HepG2 (cell line): ENCODE measurements around the gene PRKAG1. TPM values are rescaled to one million over a fixed set of nuclear protein-coding genes. Genes with fewer than 3 reads are reported as not detected.

ENCODE experiments used
- CBX1 ChIP-seq: IDR thresholded peaks from one replicate; pipeline ENCODE4 v1.6.1; 2016; ENCODE audit warnings: antibody characterized with exemption, low read depth
- E2F5 ChIP-seq: sonication (generic); formaldehyde crosslinking; conservative IDR thresholded peaks from 2 replicates; pipeline ENCODE4 v1.4.0; 2020; ENCODE audit warnings: missing genetic modification reagents
- ESRRA ChIP-seq: sonication (generic); formaldehyde crosslinking; IDR thresholded peaks from 2 replicates; pipeline ENCODE4 v1.5.1; 2020; ENCODE audit warnings: mild to moderate bottlenecking, low read depth, missing genetic modification reagents
- HNRNPK ChIP-seq: fragments of 200-400 bp; formaldehyde crosslinking; IDR thresholded peaks from 2 replicates; pipeline ENCODE4 v1.6.1; 2018; ENCODE audit warnings: low read length, low read depth, moderate library complexity, mild to moderate bottlenecking; ENCODE audit not compliant: poor library complexity, severe bottlenecking
- HOMEZ ChIP-seq: IDR thresholded peaks from 2 replicates; pipeline ENCODE4 v1.6.1; 2016; ENCODE audit warnings: low read depth
- JUN ChIP-seq: sonication (generic); formaldehyde crosslinking; IDR thresholded peaks from 2 replicates; pipeline ENCODE4 v1.4.0; 2020; ENCODE audit warnings: mild to moderate bottlenecking, missing genetic modification reagents
- KAT7 ChIP-seq: IDR thresholded peaks from 2 replicates; pipeline ENCODE4 v1.6.1; 2018; ENCODE audit warnings: borderline replicate concordance, missing compliant biosample characterization
- PAXIP1 ChIP-seq: sonication (generic); formaldehyde crosslinking; conservative IDR thresholded peaks from 2 replicates; pipeline ENCODE4 v1.4.0; 2020; ENCODE audit warnings: mild to moderate bottlenecking, missing genetic modification reagents, moderate library complexity
- PHF5A ChIP-seq: IDR thresholded peaks from one replicate; pipeline ENCODE4 v1.6.1; 2018; ENCODE audit warnings: low read depth, missing genetic modification reagents; ENCODE audit not compliant: unreplicated experiment
- RFXAP ChIP-seq: sonication (generic); formaldehyde crosslinking; IDR thresholded peaks from 2 replicates; pipeline ENCODE4 v1.4.0; 2020; ENCODE audit warnings: missing genetic modification reagents, borderline replicate concordance
- SPEN ChIP-seq: sonication (generic); formaldehyde crosslinking; IDR thresholded peaks from 2 replicates; pipeline ENCODE4 v1.5.1; 2020; ENCODE audit warnings: low read depth, mild to moderate bottlenecking, missing genetic modification reagents
- SRSF9 ChIP-seq: fragments of 200-400 bp; formaldehyde crosslinking; IDR thresholded peaks from 2 replicates; pipeline ENCODE4 v1.6.1; 2018; ENCODE audit warnings: borderline replicate concordance, mild to moderate bottlenecking, low read depth, low read length; ENCODE audit not compliant: insufficient read depth, poor library complexity, severe bottlenecking
- ZBTB49 ChIP-seq: sonication (generic); formaldehyde crosslinking; IDR thresholded peaks from 2 replicates; pipeline ENCODE4 v1.4.0; 2020; ENCODE audit warnings: missing genetic modification reagents, borderline replicate concordance
- ZNF18 ChIP-seq: sonication (generic); formaldehyde crosslinking; IDR thresholded peaks from 2 replicates; pipeline ENCODE4 v1.8.0; 2022; ENCODE audit warnings: mild to moderate bottlenecking, missing genetic modification reagents; ENCODE audit not compliant: insufficient replicate concordance
- ZNF431 ChIP-seq: sonication (generic); formaldehyde crosslinking; IDR thresholded peaks from 2 replicates; pipeline ENCODE4 v1.9.0; 2022; ENCODE audit warnings: missing genetic modification reagents, low read depth, mild to moderate bottlenecking, borderline replicate concordance
- ZNF670 ChIP-seq: sonication (generic); formaldehyde crosslinking; IDR thresholded peaks from 2 replicates; pipeline ENCODE4 v1.8.0; 2022; ENCODE audit warnings: mild to moderate bottlenecking, missing genetic modification reagents, borderline replicate concordance
- ZSCAN30 ChIP-seq: sonication (generic); formaldehyde crosslinking; IDR thresholded peaks from 2 replicates; pipeline ENCODE4 v1.5.0; 2020; ENCODE audit warnings: mild to moderate bottlenecking, missing genetic modification reagents
- polyA plus RNA-seq, 8 experiments: library from polyadenylated mRNA; depleted of rRNA in 3 of 8; stranded (reverse) in 7 of 8; unstranded in 1 of 8; fragments of >200 nt; fragmentation: Illumina TruSeq in 4 of 8; extraction: Trizol in 4 of 8; gene quantifications; 2 replicates each; pipeline versions ENCODE4 v1.2.1 to v1.2.3, GENCODE V29; 2011 to 2016; ENCODE audit warnings: low read depth in 4 of 8, missing spikeins in 1 of 8, mixed read lengths in 1 of 8; ENCODE audit not compliant: insufficient read depth in 1 of 8
- total RNA-seq, 5 experiments: library from RNA; depleted of rRNA; stranded (reverse); fragments of >200 nt; fragmentation: Illumina TruSeq; extraction: Trizol; gene quantifications; 2 replicates each; pipeline ENCODE4 v1.2.3, GENCODE V29; 2016; ENCODE audit warnings: low read depth in 1 of 5

Gene PRKAG1
- total and polyA plus RNA-seq, 2 of the 13 experiments (the other 11 are each of a cell fraction or from before 2014, with no cell fraction given), result 26.1 to 32.8 TPM

- peak; percentile 39 for TF ChIP-seq ZNF18 (CRISPR knock-in tag)
- TF ChIP-seq PAXIP1 (CRISPR knock-in tag), result no peak
- TF ChIP-seq ZNF670 (CRISPR knock-in tag), result no peak
- TF ChIP-seq ZBTB49 (CRISPR knock-in tag), result no peak
- no peak for TF ChIP-seq HNRNPK
- TF ChIP-seq RFXAP (CRISPR knock-in tag), result no peak
- TF ChIP-seq CBX1, result no peak
- no peak for TF ChIP-seq PHF5A
- no peak for TF ChIP-seq ESRRA (CRISPR knock-in tag)
- TF ChIP-seq SPEN (CRISPR knock-in tag), result 0 out of 2 replicates have a peak, but pooled peaks have one; percentile 1
- no peak for TF ChIP-seq HOMEZ (CRISPR knock-in tag)
- TF ChIP-seq ZSCAN30, result no peak
- TF ChIP-seq SRSF9, result no peak
- TF ChIP-seq KAT7 (CRISPR knock-in tag), result no peak
- no peak for TF ChIP-seq ZNF431 (CRISPR knock-in tag)
- TF ChIP-seq JUN, result no peak
- TF ChIP-seq E2F5 (CRISPR knock-in tag), result no peak
Observed at GRCh38 chr12:48996794-48997718, 21.5 kb downstream of the PRKAG1 start (continued).
